NCI-H187 (cell line): ENCODE data around the gene ZNF275.
"Not testable (repeated sequence)": the region's sequence is repeated elsewhere in the genome, so short reads cannot be mapped to it uniquely, and the experiment has no call there.

ENCODE experiments used
- DNase-seq, 2 experiments: peaks; one replicate each; lab custom pipeline; 2025; lab: John Stamatoyannopoulos, UW

ZNF275 gene

GRCh38 chrX:153333821-153334653 lies at the start of gene ZNF275:
Gene ZNF275, plus strand, starts transcription at chrX:153334153. Its CDS starts 2,527 bp downstream, at chrX:153336680.
- DNase-seq, result peak; percentile 41 to 90

- DNase-seq, result not testable (repeated sequence)
Measured at GRCh38 chrX:153285678-153286077, 48.3 kb upstream of the ZNF275 start.

- not testable (repeated sequence) for DNase-seq
Measured at GRCh38 chrX:153288807-153289206, 45.1 kb upstream of the ZNF275 start.

GRCh38 chrX:153293485-153294071 lies 40.4 kb upstream of the ZNF275 start:
- DNase-seq, result not testable (repeated sequence)

- DNase-seq, result no peak
Measured at GRCh38 chrX:153297376-153297775, 36.6 kb upstream of the ZNF275 start.

- DNase-seq, result no peak
Measured at GRCh38 chrX:153299855-153300254, 34.1 kb upstream of the ZNF275 start.

- DNase-seq, result no peak
Measured at GRCh38 chrX:153301746-153302145, 32.2 kb upstream of the ZNF275 start.

- no peak for DNase-seq
Measured at GRCh38 chrX:153302796-153303195, 31.2 kb upstream of the ZNF275 start.

GRCh38 chrX:153303276-153304262 lies 30.4 kb upstream of the ZNF275 start:
- DNase-seq, result no peak

- no peak for DNase-seq
Measured at GRCh38 chrX:153304988-153305736, 28.8 kb upstream of the ZNF275 start.

GRCh38 chrX:153305972-153306371 lies 28.0 kb upstream of the ZNF275 start:
- no peak for DNase-seq

GRCh38 chrX:153306527-153307115 lies 27.3 kb upstream of the ZNF275 start:
- DNase-seq, result no peak

- no peak for DNase-seq
Measured at GRCh38 chrX:153307276-153308178, 26.4 kb upstream of the ZNF275 start.

GRCh38 chrX:153310901-153311300 lies 23.1 kb upstream of the ZNF275 start:
- no peak for DNase-seq

GRCh38 chrX:153312041-153312440 lies 21.9 kb upstream of the ZNF275 start:
- no peak for DNase-seq

GRCh38 chrX:153312842-153313241 lies 21.1 kb upstream of the ZNF275 start:
- no peak for DNase-seq

- no peak for DNase-seq
Measured at GRCh38 chrX:153317306-153317705, 16.6 kb upstream of the ZNF275 start.

GRCh38 chrX:153317996-153318722 lies 15.8 kb upstream of the ZNF275 start:
- DNase-seq, result no peak

- DNase-seq, result no peak
Measured at GRCh38 chrX:153318811-153319210, 15.1 kb upstream of the ZNF275 start.
